Body of pancreas (tissue), 4 donors: ENCODE data around the gene ERVH48-1.
"Not testable (repeated sequence)": the region's sequence is repeated elsewhere in the genome, so short reads cannot be mapped to it uniquely, and the experiment has no call there.

Experiments
- POLR2A ChIP-seq, 3 donors: fragments of 450-650 bp; IDR thresholded peaks; one replicate each; pipeline ENCODE4 v1.6.1; 2016; ENCODE audit warnings: antibody characterized with exemption in 3 of 3, mild to moderate bottlenecking in 2 of 3
- TF ChIP-seq, protein P1 (sequence below), 7 experiments: fragments of 450-650 bp in 4 of 7; fragments of 200-600 bp in 3 of 7; sonication (generic) in 3 of 7; IDR thresholded peaks; one replicate each; pipeline ENCODE4 v1.5.1; 2016 to 2019; ENCODE audit warnings: antibody characterized with exemption in 7 of 7

DNA sequence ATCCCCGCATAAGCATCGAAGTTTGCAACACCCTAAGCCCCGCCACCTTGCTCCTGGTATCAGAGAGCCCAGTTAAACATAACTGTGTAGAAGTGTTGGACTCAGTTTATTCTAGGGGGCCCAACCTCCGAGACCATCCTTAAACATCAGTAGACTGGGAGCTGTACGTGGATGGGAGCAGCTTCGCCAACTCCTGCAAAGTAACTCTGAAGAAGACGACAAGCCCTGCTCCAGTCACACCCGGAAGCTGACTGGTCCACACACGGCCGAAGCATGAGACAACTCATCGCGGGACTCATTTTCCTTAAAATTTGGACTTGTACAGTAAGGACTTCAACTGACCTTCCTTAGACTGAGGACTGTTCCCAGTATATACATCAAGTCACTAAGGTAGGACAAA is 8.5 kb upstream of the ERVH48-1 start:
- TF ChIP-seq, protein P1, sequence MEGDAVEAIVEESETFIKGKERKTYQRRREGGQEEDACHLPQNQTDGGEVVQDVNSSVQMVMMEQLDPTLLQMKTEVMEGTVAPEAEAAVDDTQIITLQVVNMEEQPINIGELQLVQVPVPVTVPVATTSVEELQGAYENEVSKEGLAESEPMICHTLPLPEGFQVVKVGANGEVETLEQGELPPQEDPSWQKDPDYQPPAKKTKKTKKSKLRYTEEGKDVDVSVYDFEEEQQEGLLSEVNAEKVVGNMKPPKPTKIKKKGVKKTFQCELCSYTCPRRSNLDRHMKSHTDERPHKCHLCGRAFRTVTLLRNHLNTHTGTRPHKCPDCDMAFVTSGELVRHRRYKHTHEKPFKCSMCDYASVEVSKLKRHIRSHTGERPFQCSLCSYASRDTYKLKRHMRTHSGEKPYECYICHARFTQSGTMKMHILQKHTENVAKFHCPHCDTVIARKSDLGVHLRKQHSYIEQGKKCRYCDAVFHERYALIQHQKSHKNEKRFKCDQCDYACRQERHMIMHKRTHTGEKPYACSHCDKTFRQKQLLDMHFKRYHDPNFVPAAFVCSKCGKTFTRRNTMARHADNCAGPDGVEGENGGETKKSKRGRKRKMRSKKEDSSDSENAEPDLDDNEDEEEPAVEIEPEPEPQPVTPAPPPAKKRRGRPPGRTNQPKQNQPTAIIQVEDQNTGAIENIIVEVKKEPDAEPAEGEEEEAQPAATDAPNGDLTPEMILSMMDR (IDR thresholded peaks at IDR 0.05), result not testable (repeated sequence)
- not testable (repeated sequence) for TF ChIP-seq POLR2A (IDR thresholded peaks at IDR 0.05)
